GM19025 (cell line): ENCODE results near the gene STARD8.
"Not testable (repeated sequence)": the region's sequence is repeated elsewhere in the genome, so short reads cannot be mapped to it uniquely, and the experiment has no call there.

Source experiments
- ATAC-seq: cut with Tn5 transposase; IDR thresholded peaks from one replicate; pipeline ENCODE4 v1.9.1; 2021; ENCODE audit warnings: mild to moderate bottlenecking, low read depth, moderate library complexity; ENCODE audit not compliant: unreplicated experiment

The STARD8 gene

DNA sequence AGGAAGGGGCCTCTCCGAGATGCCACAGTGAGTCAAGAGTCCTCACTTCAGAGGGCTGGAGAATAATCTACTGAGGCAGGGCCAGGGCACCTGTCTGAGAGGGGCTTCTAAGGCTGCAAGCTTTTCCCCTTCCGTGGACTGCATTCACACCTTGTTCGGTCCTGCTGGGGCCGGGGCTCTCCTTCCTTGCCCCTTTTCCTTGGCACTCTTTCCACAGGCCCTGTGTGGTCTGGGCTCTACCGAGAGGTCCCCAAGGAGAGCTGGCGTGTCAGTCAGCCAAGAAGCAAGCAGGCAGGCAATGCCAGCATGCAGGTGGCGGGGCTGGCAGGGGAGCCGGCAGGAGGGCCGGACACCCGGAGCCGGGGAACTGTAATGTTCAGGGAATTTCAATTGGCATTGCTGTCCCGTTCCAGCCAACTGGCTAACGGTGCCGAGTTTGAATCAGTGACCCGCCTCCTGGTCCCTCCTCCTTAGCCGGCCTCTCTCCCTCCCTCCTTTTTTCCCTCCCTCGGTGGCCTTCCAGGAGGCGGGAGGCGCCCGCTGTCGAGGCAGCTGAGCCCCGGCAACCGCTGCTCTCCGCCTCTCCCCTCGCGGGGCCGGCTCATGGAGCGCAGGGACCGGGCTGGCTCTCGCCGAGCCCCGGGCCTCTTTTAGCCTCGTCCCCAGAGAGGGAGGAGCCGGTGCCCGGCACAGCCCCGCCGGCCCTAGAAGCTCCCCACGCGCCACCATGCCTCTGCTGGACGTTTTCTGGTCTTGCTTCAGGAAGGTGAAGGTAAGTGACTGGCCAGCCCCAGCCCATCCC lies at the start of gene STARD8:
STARD8 (plus strand) TSS at position 511 of the 802 bp plus-strand sequence; CDS start at position 728, 217 bp downstream.
- ATAC-seq, result no peak

DNA sequence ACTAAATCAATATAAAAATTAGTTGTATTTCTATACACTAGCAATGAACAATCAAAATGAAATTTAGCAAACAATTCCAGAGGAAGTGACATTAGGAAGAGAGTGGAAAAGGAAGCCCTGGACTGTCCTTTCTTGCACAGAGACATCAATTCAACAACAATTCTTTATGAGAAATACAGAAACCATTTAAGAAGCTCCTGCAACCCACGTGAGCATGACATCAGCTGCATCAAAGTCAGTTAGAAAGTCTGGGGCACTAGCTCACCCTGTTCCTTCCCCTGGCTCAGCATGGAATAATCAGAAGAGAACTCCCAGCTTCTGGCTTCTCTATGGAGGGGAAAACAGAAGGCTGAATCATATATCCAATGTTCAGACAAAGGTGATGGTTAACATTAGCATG lies 48.6 kb upstream of the STARD8 start:
- no peak for ATAC-seq

- ATAC-seq, result no peak
These were observed 48.0 kb upstream of the STARD8 start for GRCh38 chrX:68599256-68600152.

GRCh38 chrX:68604216-68604615 lies 43.2 kb upstream of the STARD8 start:
- not testable (repeated sequence) for ATAC-seq

- not testable (repeated sequence) for ATAC-seq
These were observed 32.7 kb upstream of the STARD8 start for GRCh38 chrX:68614733-68615132.

DNA sequence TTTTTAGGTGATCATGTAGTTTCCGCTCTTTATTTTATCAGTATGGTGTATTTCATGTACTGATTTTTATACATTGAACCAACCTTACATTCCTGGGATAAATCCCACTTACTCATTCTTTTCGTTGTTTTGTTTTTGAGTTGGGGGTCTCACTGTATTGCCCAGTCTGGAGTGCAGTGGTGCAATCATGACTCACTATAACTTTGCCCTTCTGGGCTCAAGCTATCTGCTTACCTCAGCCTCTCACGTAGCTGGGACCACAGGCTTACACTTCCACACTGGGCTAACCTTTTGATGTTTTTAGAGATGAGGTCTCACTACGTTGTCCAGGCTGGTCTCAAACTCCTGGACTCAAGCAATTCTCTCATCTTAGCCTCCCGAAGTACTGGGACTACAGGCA lies 19.5 kb upstream of the STARD8 start:
- no peak for ATAC-seq

- not testable (repeated sequence) for ATAC-seq
These were observed 17.5 kb upstream of the STARD8 start for GRCh38 chrX:68629936-68630335.

DNA sequence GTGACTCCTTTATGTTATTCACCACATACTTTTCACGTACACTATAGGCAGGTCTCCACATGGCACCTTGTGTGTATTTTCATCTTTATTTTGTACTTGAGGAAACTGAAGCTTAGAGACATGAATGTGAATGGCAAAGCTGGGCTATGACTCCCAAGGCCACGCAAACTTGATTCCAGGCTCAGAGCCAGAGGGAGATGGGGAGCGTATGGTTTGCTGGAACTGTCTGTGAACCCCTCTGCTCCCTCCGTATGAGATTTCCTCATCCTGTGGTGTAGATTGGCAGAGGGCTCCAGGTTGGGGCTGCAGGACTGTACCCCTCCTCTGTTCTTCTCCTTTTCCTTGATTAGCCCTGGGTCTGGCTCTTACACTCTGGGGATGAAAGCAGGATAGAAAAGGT lies 16.1 kb upstream of the STARD8 start:
- ATAC-seq, result no peak

GRCh38 chrX:68632491-68632890 lies 15.0 kb upstream of the STARD8 start:
- no peak for ATAC-seq

GRCh38 chrX:68633981-68634380 lies 13.5 kb upstream of the STARD8 start:
- no peak for ATAC-seq

- no peak for ATAC-seq
These were observed 12.7 kb upstream of the STARD8 start for GRCh38 chrX:68634649-68635227.

- no peak for ATAC-seq
These were observed 6.8 kb upstream of the STARD8 start for GRCh38 chrX:68640661-68641060.

DNA sequence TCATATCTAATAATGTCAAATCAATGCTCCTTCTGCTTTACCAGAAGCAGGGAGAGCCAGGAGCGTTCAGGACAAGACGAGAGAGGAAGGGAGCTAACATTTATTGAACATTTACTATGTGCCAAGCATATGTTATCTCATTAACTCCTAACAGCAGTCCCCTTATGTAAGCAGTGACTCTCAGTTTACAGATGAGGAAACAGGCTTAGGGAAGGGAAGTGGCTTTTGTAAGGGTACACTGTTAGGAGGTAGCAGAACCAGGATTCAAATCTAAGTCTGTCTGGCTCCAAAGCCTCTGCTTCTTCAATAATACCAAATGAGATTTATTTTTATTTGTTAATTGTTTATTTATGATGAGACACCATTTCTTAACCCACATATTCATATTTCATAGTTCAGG lies 2.6 kb upstream of the STARD8 start:
- ATAC-seq, result no peak

- no peak for ATAC-seq
These were observed 1.0 kb upstream of the STARD8 start for GRCh38 chrX:68646421-68646820.

GRCh38 chrX:68648960-68649359 lies 1.5 kb downstream of the STARD8 start:
- no peak for ATAC-seq

DNA sequence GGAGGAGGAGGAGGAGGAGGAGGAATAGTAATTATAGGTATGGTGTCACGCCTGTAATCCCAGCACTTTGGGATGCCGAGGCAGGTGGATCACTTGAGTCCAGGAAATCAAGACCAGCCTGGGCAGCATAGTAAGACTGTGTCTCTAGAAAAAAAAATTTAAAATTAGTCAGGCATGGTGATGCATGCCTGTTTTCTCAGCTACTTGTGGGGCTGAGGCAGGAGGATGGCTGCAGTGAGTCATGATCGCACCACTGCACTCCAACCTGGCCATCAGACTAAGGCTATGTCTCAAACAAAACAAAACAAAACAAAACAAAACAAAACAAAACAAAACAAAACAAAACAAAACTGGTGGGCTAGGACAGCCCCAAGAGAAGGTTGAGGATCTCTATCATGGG lies 3.0 kb downstream of the STARD8 start:
- no peak for ATAC-seq

GRCh38 chrX:68651110-68651509 lies 3.6 kb downstream of the STARD8 start:
- no peak for ATAC-seq

DNA sequence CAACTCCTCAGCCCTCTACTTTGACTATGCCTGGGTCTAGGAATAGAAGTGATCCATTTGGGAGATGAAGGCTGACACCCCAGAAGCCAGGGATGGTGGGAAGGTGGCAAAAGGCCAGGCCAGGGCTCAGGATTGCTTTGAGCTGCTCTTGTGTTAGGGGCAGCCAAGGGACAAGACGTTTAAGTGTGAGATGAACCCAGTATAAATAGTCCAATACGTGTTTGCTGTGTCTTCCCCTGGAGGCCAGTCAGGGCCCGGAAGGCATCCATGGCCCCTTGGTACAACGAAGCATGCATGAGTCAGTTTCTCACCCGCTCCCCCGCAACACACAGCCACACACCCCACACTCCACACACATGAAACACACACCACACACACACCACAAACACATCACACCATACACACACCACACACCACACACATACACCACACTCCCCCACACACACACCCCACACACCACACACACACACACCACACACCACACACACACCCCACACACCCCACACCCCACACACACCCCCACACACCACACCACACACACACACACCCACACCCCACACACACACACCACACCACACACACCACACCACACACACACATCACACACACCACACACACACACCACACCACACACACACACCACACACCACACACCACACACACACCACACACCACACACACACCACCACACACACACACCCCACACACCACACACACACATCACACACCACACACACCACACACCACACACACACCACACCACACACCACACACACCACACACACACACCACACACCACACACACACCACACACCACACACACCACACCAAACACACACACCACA lies 5.1 kb downstream of the STARD8 start:
- ATAC-seq, result no peak

DNA sequence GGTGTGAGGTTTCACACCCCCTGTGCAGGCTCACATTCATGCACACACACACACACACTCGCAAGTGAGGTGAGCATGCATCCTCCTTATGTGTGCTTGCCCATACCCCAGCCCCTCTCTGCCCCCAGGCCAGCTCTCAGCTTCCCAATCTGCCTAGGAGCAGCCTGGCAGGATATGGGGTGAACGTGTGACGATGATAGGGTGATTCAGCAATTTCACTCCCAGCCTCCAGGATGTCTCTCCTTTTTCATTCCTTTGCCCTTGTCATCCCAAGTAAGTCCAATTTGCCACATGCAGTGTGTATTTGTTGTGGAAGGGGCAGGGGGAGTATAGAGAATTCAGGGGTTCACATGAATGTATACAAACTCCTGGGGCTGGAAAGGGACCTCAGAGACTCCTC lies 7.2 kb downstream of the STARD8 start:
- ATAC-seq, result no peak

DNA sequence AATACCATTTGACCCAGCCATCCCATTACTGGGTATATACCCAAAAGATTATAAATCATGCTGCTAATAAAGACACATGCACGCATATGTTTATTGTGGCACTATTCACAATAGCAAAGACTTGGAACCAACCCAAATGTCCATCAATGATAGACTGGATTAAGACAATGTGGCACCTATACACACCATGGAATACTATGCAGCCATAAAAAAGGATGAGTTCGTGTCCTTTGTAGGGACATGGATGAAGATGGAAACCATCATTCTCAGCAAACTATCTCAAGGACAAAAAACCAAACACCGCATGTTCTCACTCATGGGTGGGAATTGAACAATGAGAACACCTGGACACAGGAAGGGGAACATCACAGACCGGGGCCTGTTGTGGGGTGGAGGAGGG lies 9.0 kb downstream of the STARD8 start:
- not testable (repeated sequence) for ATAC-seq
